ENCODE data around the gene SLC12A4.

Gene SLC12A4

GRCh38 chr16:67959536-67960329 lies 8.7 kb downstream of the SLC12A4 start:
- peaks cover 67% of the 10 kb centered on the region for H3K36me3 Mint-ChIP-seq (ENCODE audit: low read depth)
- DNase-seq = no peak
- no peaks in the 10 kb centered on the region for H3K9me3 Mint-ChIP-seq
- H3K4me3 Mint-ChIP-seq = no peak overlapping the region
- no peak overlapping the region for H3K27ac Mint-ChIP-seq
- H3K4me1 Mint-ChIP-seq (ENCODE audit: low read depth) = no peaks in the 10 kb centered on the region
- no peaks in the 10 kb centered on the region for H3K27me3 Mint-ChIP-seq

DNA sequence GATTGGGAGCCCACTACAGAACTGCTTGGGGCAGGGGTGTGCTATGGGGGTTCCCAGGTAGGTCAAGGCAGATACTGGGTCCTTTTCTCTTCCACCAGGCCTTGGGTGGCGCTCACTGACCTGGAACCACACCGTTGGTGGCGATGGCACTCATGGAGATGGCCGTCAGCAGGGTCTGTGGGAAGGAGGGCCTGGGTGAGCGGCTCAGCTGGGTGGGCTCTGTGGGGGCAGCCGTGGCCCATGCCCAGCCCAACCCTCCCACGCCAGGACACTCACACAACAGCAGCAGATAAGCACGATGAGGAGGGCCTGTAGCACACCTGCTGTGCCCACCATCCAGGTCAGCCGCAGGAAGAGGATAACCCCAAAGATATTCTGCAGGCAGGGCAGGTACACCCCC lies 10.8 kb downstream of the SLC12A4 start:
- H3K27me3 Mint-ChIP-seq = no peaks in the 10 kb centered on the region
- H3K4me3 Mint-ChIP-seq = no peak overlapping the region
- peaks cover 74% of the 10 kb centered on the region for H3K36me3 Mint-ChIP-seq (ENCODE audit: low read depth)
- H3K27ac Mint-ChIP-seq = no peak overlapping the region
- no peaks in the 10 kb centered on the region for H3K4me1 Mint-ChIP-seq (ENCODE audit: low read depth)
- H3K9me3 Mint-ChIP-seq = no peaks in the 10 kb centered on the region
- DNase-seq = no peak

GRCh38 chr16:67954421-67955196 lies 13.8 kb downstream of the SLC12A4 start:
- Mint-ChIP-seq H3K36me3 (ENCODE audit: low read depth) (peaks cover 69% of the 10 kb centered on the region), H3K4me3 (no peak overlapping the region), H3K27me3 (no peaks in the 10 kb centered on the region), H3K27ac (no peak overlapping the region), H3K4me1 (ENCODE audit: low read depth) (peaks cover 1% of the 10 kb centered on the region), H3K9me3 (no peaks in the 10 kb centered on the region)
- no peak for DNase-seq

- H3K9me3 Mint-ChIP-seq = no peaks in the 10 kb centered on the region
- H3K4me3 Mint-ChIP-seq = no peak overlapping the region
- DNase-seq = no peak
- H3K27ac Mint-ChIP-seq = no peak overlapping the region
- peaks cover 62% of the 10 kb centered on the region for H3K36me3 Mint-ChIP-seq (ENCODE audit: low read depth)
- peaks cover 1% of the 10 kb centered on the region for H3K4me1 Mint-ChIP-seq (ENCODE audit: low read depth)
- no peaks in the 10 kb centered on the region for H3K27me3 Mint-ChIP-seq
Measured at GRCh38 chr16:67953641-67954375, 14.6 kb downstream of the SLC12A4 start.

- Mint-ChIP-seq H3K27me3 (no peaks in the 10 kb centered on the region), H3K9me3 (no peaks in the 10 kb centered on the region), H3K4me3 (no peak overlapping the region), H3K27ac (no peak overlapping the region), H3K36me3 (ENCODE audit: low read depth) (peaks cover 65% of the 10 kb centered on the region), H3K4me1 (ENCODE audit: low read depth) (peaks cover 1% of the 10 kb centered on the region)
- no peak for DNase-seq
Measured at GRCh38 chr16:67951485-67951884, 17.0 kb downstream of the SLC12A4 start.

- Mint-ChIP-seq H3K9me3 (no peaks in the 10 kb centered on the region), H3K36me3 (ENCODE audit: low read depth) (peaks cover 71% of the 10 kb centered on the region), H3K4me3 (no peak overlapping the region), H3K27ac (no peak overlapping the region), H3K27me3 (no peaks in the 10 kb centered on the region), H3K4me1 (ENCODE audit: low read depth) (peaks cover 1% of the 10 kb centered on the region)
- DNase-seq = no peak
Measured at GRCh38 chr16:67950335-67950843, 18.0 kb downstream of the SLC12A4 start.

GRCh38 chr16:67949645-67950044 lies 18.8 kb downstream of the SLC12A4 start:
- Mint-ChIP-seq H3K9me3 (no peaks in the 10 kb centered on the region), H3K27me3 (no peaks in the 10 kb centered on the region), H3K27ac (no peak overlapping the region), H3K4me1 (ENCODE audit: low read depth) (peaks cover 1% of the 10 kb centered on the region), H3K4me3 (no peak overlapping the region), H3K36me3 (ENCODE audit: low read depth) (peaks cover 72% of the 10 kb centered on the region)
- no peak for DNase-seq

- no peak overlapping the region for H3K4me3 Mint-ChIP-seq
- H3K4me1 Mint-ChIP-seq (ENCODE audit: low read depth) = peaks cover 1% of the 10 kb centered on the region
- no peak for DNase-seq
- H3K27me3 Mint-ChIP-seq = no peaks in the 10 kb centered on the region
- H3K9me3 Mint-ChIP-seq = no peaks in the 10 kb centered on the region
- H3K27ac Mint-ChIP-seq = peak overlapping the region; percentile 53
- peaks cover 73% of the 10 kb centered on the region for H3K36me3 Mint-ChIP-seq (ENCODE audit: low read depth)
Measured at GRCh38 chr16:67948015-67948414, 20.4 kb downstream of the SLC12A4 start.

GRCh38 chr16:67946966-67947558 lies 21.4 kb downstream of the SLC12A4 start:
- H3K4me1 Mint-ChIP-seq (ENCODE audit: low read depth) = peaks cover 2% of the 10 kb centered on the region
- H3K4me3 Mint-ChIP-seq = no peak overlapping the region
- H3K27me3 Mint-ChIP-seq = no peaks in the 10 kb centered on the region
- H3K27ac Mint-ChIP-seq = no peak overlapping the region
- peaks cover 81% of the 10 kb centered on the region for H3K36me3 Mint-ChIP-seq (ENCODE audit: low read depth)
- no peaks in the 10 kb centered on the region for H3K9me3 Mint-ChIP-seq
- no peak for DNase-seq

- Mint-ChIP-seq H3K4me3 (no peak overlapping the region), H3K27ac (no peak overlapping the region), H3K4me1 (ENCODE audit: low read depth) (peaks cover 10% of the 10 kb centered on the region), H3K36me3 (ENCODE audit: low read depth) (peaks cover 78% of the 10 kb centered on the region), H3K9me3 (no peaks in the 10 kb centered on the region), H3K27me3 (no peaks in the 10 kb centered on the region)
- no peak for DNase-seq
Measured at GRCh38 chr16:67946128-67946569, 22.3 kb downstream of the SLC12A4 start.

GRCh38 chr16:67945392-67945933 lies 23.0 kb downstream of the SLC12A4 start:
- Mint-ChIP-seq H3K36me3 (ENCODE audit: low read depth) (peaks cover 76% of the 10 kb centered on the region), H3K4me1 (ENCODE audit: low read depth) (peaks cover 12% of the 10 kb centered on the region), H3K27ac (no peak overlapping the region), H3K4me3 (no peak overlapping the region), H3K27me3 (no peaks in the 10 kb centered on the region), H3K9me3 (no peaks in the 10 kb centered on the region)
- no peak for DNase-seq

DNA sequence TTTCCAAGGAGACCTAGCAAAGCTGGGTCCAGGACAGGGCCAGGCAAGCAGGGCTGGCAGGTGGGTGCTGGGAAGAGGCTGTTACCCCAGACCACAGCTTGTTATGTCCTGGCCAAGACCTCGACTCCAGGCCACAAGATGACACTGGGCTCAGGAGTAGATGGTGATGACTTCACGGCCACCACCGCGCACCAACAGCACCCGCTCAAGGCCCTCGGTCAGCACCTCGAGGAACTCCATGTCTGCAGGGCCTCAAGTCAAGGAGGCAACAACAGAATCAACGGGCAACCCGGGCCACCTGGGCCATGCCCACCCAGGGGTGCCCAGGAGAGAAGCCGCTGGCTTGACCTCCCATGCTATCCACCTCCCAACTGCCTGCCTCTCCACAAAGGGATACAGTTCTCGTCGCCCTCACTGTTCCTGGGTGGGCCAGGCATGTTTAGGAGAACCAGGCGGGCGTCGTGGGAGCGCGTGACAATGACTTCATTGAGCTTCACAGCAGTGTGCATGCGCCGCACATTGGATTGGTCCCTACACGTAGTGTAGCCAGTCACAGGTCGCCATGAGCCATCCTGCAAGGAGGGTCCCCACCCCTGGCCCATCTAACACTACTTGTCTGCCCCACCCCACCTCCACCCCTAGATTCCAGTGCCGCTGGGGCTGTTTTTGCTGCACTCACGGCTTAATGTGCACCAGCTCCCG lies 23.6 kb downstream of the SLC12A4 start:
- Mint-ChIP-seq H3K9me3 (no peaks in the 10 kb centered on the region), H3K36me3 (ENCODE audit: low read depth) (peaks cover 76% of the 10 kb centered on the region), H3K4me1 (ENCODE audit: low read depth) (peaks cover 19% of the 10 kb centered on the region), H3K27ac (no peak overlapping the region), H3K4me3 (no peak overlapping the region), H3K27me3 (no peaks in the 10 kb centered on the region)
- no peak for DNase-seq

DNA sequence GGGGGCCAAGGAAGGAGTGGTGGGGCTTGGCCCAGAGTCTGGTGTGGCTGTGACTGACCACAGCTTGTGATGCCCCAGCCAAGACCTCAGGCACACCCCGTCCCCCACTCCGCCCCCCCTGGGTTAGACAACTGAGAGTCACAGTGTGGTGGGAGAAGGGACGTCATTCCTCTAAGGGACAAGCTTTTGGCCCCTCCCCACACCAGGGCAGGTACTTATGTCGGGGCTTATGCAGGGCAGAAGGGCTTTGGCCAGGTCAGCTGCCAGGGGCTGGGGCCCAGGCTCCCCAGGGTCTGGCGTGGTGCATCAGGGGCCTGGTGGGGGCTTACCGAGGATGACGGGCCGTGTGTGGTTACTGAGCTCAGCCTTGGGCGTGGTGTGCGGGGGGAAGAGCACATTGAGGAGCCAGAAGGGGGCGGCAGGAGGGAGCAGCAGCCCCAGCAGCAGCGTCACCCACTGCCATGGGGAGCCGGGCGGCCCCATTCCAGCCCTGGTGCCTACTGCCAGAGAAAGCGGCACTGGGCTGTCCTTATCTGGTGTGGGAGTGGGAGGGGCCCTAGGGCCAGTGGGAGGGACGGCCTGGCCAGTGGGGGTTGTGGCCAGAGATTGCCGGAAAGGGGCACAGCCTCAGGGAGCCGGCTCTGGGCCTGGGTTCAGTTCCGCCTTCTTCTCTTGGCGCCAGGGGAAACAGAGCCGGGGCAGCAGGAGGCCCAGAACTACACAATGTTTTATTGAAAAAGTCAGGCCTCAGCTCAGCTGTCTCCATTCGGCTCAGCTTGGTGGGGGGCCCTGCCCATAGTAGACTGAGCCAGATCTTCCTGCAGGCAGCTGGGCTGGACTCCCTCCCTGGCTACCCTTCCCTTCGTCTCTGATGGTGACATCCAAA lies 24.6 kb downstream of the SLC12A4 start, which contains the start of gene LCAT:
Gene LCAT, minus strand, starts transcription at position 502 of the 886 bp plus-strand sequence. Its CDS starts 19 bp downstream, at position 483.
- Mint-ChIP-seq H3K36me3 (ENCODE audit: low read depth) (peaks cover 86% of the 10 kb centered on the region), H3K4me3 (no peak within 1 kb of the TSS), H3K4me1 (ENCODE audit: low read depth) (peaks cover 28% of the 10 kb centered on the region), H3K27ac (no peak within 1 kb of the TSS), H3K27me3 (no peaks in the 10 kb centered on the region), H3K9me3 (no peaks in the 10 kb centered on the region)
- DNase-seq = no peak
